K562 (cell line): Measurements from ENCODE around the gene FARSB. TPM values are rescaled to one million over a fixed set of nuclear protein-coding genes. Genes with fewer than 3 reads are reported as not detected.

ENCODE experiments used
- CHD7 ChIP-seq: fragments of 200-600 bp; sonication (generic); IDR thresholded peaks from one replicate; pipeline ENCODE4 v1.6.1; 2012; ENCODE audit warnings: mild to moderate bottlenecking, low read depth, low read length, inconsistent platforms
- E2F3 ChIP-seq: fragments of 250-450 bp; sonication (Bioruptor Pico); IDR thresholded peaks from 2 replicates; pipeline ENCODE4 v1.4.0; 2020; ENCODE audit warnings: mild to moderate bottlenecking
- E4F1 ChIP-seq: fragments of 250-450 bp; sonication (Bioruptor Pico); IDR thresholded peaks from 2 replicates; pipeline ENCODE4 v1.5.0; 2021; ENCODE audit warnings: mild to moderate bottlenecking, borderline replicate concordance
- MAFF ChIP-seq: IDR thresholded peaks from 2 replicates; pipeline ENCODE4 v1.6.1; 2012; ENCODE audit warnings: low read length, improper control_type of control experiment
- NCOA6 ChIP-seq: fragments of 450-650 bp; IDR thresholded peaks from 2 replicates; pipeline ENCODE4 v1.6.1; 2017; ENCODE audit warnings: mild to moderate bottlenecking
- PHB2 ChIP-seq: fragments of 450-650 bp; IDR thresholded peaks from 2 replicates; pipeline ENCODE4 v1.6.1; 2017; ENCODE audit warnings: low read depth
- RBM17 ChIP-seq: fragments of 200-400 bp; formaldehyde crosslinking; IDR thresholded peaks from 2 replicates; pipeline ENCODE4 v1.6.1; 2017; ENCODE audit warnings: low read depth, mild to moderate bottlenecking, low read length, borderline replicate concordance
- SFPQ ChIP-seq: fragments of 200-400 bp; formaldehyde crosslinking; IDR thresholded peaks from 2 replicates; pipeline ENCODE4 v1.6.1; 2017; ENCODE audit warnings: mild to moderate bottlenecking, low read depth, low read length, moderate library complexity
- TAF9B ChIP-seq: fragments of 450-650 bp; IDR thresholded peaks from 2 replicates; pipeline ENCODE4 v1.6.1; 2018; ENCODE audit warnings: mild to moderate bottlenecking; ENCODE audit not compliant: partially characterized antibody
- TCFL5 ChIP-seq: fragments of 250-450 bp; sonication (Bioruptor Pico); conservative IDR thresholded peaks from 2 replicates; pipeline ENCODE4 v1.6.1; 2021; ENCODE audit warnings: mild to moderate bottlenecking, moderate library complexity, matching md5 sums
- ZBED1 ChIP-seq: IDR thresholded peaks from 2 replicates; pipeline ENCODE4 v1.6.1; 2014
- ZNF175 ChIP-seq: fragments of 200-800 bp; sonication (Bioruptor generic); IDR thresholded peaks from 2 replicates; pipeline ENCODE4 v1.6.1; 2016; ENCODE audit warnings: low read depth, mild to moderate bottlenecking, missing genetic modification characterization, missing compliant biosample characterization
- ZNF57 ChIP-seq: fragments of 450-650 bp; formaldehyde crosslinking; IDR thresholded peaks from 2 replicates; pipeline ENCODE4 v1.4.0; 2020; ENCODE audit warnings: mild to moderate bottlenecking, moderate library complexity
- polyA plus RNA-seq, 8 experiments: library from polyadenylated mRNA; depleted of rRNA in 4 of 8; stranded (reverse) in 5 of 8; unstranded in 3 of 8; fragments of >200 nt; fragmentation: Nextera tagmentation in 2 of 8; fragmentation: Illumina TruSeq in 1 of 8; extraction: Ambion mirVana in 2 of 8; extraction: Trizol in 1 of 8; gene quantifications; 2 replicates each; pipeline versions ENCODE4 v1.2.1 to v1.2.3, GENCODE V29; 2011 to 2014; ENCODE audit warnings: inconsistent platforms in 1 of 8, missing spikeins in 1 of 8
- total RNA-seq, 7 experiments: library from RNA; depleted of rRNA in 6 of 7; stranded (reverse); fragments of >200 nt in 6 of 7; fragmentation: Illumina TruSeq in 2 of 7; extraction: Trizol in 2 of 7; gene quantifications; 2 replicates each; pipeline versions ENCODE4 v1.2.1 to v1.2.3, GENCODE V29; 2011 to 2021; ENCODE audit warnings: low replicate concordance in 1 of 7

The FARSB gene
- total and polyA plus RNA-seq, 9 of the 15 experiments (the other 6 are each of a cell fraction or from before 2014, with no cell fraction given), result 26.6 to 171 (median 55.7) TPM

GRCh38 chr2:222668494-222669154, 12.7 kb upstream of the FARSB start (continued):
- TF ChIP-seq CHD7 (no peak), E2F3 (CRISPR knock-in tag) (no peak), RBM17 (no peak), SFPQ (no peak), E4F1 (no peak), ZBED1 (no peak), TCFL5 (CRISPR knock-in tag) (no peak), ZNF57 (CRISPR knock-in tag) (no peak), PHB2 (no peak), NCOA6 (no peak), MAFF (no peak), TAF9B (no peak), ZNF175 (CRISPR knock-in tag) (no peak)
